HS-5 (cell line): ENCODE measurements around the gene ATPAF2.

Experiments
- DNase-seq: peaks from one replicate; pipeline ENCODE4 v3.0.0-alpha.2; 2012; ENCODE audit warnings: low read depth

The ATPAF2 gene

DNA sequence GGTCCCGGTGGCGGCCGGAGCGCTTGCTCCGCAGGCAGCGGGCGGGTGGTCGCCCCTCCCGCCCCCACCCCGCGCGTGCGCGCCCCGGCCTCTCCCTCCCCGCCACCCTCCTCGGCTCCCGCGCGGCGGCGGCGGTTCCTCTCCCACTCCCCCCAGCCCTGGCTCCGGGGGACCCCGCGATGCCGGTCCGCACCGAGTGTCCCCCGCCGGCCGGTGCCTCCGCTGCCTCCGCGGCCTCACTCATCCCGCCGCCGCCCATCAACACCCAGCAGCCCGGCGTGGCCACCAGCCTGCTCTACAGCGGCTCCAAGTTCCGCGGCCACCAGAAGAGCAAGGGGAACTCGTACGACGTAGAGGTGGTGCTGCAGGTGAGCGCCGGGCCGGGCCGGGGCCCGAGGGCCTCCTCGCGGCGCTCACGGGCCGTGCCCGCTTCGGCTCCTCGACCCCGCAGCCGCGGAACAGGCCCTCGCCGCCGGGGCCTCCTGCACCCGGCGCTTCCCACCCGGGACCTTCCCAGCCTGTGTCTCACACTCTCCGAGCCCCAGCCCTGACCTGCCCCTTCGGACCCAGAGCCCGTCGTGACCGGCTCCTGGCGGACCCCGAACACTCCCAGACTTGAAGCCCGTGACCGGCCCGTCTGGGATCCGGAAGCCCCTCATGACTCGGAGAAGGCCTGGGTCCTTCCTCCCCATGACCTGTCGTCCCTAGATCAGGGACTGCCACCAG is 730 bp upstream of the ATPAF2 start:
- DNase-seq, result no peak

DNA sequence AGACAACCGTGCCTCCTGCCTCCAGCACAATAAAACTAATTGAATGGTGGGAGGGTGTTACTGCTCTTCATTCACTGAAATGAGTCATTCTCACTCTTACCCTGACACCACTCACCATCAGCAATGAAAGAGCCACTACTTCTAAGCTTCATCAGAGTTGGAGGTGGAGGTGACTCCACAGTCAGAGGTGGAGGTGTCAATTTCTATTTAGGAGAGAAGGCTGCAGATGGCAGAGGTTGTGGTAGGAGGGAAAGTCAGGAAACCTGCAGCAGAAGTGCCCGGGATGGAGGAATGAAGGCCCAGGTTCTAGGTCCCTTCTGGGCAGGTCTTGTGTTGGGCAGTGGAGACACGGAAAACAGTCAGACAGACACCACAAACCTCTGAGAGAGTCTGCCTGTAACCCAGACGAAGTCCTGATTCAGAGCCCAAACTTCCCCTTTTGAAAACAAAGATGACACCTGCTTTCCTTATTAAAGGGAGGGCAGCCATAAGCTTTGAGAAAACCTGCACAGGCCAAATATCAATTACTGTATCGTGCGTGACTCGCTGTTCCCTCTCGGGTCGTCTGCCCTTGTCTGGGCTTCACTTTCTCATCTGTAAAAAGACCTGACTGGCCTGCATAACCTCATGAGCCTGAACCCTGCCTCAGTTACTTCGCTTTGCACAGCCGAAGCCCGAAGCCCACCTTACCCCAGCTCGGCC is 668 bp downstream of the ATPAF2 start:
- DNase-seq, result no peak

DNA sequence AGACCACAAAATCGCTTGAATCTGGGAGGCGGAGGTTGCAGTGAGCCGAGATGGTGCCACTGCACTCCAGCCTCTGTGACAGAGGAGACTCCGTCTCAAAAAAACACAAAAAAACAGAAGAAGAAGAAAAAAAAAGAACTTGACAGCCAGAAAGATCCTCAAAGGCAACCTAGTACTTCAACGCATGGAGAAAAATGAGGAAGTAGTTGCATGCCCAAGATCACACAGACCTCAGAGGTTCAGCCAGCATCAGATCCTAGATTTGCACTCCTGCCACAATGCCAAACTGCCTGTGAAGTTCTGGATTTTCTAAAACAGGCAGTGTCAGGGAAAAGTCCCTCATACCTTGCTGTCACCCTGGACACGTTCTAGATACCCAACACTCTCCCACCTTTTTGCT is 1.5 kb downstream of the ATPAF2 start:
- DNase-seq, result no peak

DNA sequence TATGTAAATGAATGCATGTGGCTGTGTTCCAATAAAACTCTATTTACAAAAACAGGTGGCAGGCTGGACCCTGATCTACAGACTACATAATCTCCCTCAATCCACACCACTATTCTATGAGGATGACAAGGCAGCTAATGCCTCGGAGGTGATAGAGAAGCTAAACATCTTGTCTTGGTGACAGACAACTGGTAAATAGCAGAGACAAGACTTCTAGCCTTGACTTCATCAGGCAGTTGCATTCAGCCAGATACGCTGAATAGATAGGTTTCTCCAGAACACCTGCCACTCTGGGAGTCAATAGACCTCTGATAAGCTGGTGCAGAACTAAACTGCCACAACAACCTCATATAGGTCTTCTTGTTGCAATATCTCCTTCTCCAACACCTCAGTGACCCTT is 3.3 kb downstream of the ATPAF2 start:
- no peak for DNase-seq

DNA sequence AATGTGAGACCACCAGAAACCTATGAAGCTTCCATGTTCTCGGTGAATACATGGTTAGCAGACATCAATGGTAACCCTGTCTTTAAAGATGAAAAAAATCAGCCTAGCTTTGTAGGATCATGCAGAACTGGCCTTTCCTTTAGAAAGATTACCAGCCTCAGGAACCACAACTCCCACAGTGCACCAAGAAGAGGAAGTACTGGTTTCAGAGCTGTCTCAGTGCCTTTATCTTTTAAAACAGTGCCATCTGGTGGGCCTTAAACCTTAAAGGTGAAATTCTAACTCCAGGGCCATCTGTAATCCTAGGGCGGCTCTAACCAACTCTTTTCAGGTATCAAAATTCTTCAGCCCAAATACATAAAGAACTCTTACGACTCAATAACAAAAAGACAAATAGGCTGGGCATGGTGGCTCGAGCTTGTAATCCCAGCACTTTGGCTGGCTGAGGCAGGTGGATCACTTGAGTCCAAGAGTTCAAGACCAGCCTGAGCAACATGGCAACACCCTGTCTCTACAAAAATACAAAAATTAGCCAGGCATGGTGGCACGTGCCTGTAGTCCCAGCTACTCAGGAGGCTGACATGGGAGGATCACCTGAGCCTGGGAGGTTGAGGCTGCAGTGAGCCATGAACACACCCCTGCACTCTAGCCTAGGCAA is 5.4 kb downstream of the ATPAF2 start:
- DNase-seq, result peak; percentile 44

DNA sequence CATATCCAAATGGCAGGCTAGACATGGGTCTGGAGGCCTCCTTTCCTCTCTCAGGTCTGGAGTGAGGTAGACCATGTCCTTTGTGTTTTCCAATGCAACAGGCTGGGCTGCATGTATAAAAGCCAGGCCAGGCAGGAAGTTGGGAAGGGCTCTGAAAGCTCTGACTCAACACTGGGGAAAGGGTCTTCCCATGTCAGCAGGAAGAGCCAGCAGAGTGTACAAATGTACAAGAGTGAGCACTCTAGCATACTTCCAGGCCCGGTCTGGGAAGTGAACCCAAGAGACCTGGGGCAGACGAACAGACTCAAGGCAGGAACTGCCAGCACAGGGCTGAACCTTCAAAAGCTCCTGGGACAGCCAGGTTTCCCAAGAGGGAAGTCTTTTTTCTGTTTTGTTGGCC is 7.0 kb downstream of the ATPAF2 start:
- no peak for DNase-seq

DNA sequence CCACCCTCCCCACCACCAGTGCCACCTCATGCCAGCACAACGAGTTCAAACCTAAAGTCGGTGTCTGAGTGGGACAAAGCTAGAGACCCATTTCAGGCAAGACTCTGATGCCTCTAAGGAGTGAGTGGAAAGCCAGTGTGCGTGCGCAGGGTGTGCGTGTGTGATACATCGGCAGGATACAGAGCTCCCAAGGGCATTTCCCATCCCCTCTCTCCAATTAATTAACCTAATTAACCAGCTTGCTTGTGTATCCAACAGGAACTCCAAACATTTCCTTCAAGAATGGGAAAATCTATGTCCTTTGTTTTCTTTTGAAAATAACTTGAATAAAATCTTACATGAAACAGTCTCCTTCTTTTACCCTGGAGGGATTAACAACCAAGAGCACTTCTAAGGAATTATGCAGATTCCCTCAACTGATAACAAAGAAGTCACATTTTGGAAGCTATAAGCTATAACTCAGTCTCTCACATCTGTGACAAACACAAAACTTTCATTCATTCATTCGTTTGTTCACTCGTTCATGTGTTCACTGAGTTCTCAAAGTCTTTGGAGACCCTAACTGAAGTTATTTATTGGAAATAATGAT is 9.9 kb downstream of the ATPAF2 start:
- no peak for DNase-seq

DNA sequence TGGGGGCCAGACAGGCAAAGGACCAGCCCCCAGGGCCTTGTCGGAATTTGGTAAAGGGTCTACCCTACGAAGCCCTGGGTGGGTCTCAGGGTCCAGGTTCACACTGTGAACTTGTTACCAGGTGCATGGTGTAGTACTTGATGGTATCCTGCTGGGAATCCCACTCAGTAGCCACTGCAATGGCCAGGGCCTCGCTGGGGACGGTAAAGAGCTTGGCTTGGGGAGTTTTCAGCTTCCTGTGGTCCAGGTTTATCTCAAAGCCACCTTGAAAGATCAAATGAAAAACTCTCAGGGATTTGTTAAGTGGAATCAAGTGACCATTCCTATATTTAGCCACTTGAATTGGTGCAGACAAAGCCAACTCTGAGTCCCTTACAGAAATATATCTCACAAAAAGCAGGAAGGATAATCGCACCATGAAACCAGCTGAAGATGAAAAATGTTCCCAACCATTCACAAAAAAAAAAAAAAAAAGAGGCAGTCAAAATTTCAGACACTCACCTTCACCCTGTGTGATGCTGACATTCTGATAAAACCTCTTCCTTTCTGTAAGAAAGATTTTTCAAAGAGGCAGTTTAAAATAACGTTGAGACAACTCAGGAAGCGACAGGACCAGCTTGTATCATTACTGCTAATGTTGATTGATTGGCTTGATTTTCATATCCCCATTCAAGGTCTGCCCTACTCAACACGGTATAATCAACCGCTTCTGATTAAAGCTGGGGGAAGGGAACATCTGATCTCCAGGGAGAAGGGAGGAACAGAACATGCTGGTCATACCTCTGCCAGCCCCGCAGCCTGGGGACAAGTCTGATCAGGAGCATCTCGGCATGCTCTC is 10.6 kb downstream of the ATPAF2 start:
- DNase-seq, result no peak

DNA sequence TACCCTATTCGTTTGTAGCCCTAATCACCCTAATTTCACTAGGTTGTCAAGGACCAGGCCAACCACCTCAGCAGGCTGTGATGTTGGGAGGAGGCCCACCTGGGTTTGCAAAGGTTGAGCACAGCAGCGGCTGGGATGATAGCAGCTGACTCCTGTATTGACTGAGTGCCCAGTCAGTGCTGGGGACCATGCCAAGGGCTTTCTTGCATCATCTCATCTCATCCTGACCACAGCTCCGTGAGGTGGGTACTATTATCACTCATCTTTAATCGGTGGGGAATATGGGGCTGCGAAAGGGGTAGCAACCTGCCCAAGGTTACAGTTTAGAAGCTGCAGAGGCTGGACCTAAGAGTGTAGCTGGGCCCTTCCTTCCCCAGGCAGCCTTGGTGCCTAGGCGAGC is 11.7 kb downstream of the ATPAF2 start:
- DNase-seq, result no peak

DNA sequence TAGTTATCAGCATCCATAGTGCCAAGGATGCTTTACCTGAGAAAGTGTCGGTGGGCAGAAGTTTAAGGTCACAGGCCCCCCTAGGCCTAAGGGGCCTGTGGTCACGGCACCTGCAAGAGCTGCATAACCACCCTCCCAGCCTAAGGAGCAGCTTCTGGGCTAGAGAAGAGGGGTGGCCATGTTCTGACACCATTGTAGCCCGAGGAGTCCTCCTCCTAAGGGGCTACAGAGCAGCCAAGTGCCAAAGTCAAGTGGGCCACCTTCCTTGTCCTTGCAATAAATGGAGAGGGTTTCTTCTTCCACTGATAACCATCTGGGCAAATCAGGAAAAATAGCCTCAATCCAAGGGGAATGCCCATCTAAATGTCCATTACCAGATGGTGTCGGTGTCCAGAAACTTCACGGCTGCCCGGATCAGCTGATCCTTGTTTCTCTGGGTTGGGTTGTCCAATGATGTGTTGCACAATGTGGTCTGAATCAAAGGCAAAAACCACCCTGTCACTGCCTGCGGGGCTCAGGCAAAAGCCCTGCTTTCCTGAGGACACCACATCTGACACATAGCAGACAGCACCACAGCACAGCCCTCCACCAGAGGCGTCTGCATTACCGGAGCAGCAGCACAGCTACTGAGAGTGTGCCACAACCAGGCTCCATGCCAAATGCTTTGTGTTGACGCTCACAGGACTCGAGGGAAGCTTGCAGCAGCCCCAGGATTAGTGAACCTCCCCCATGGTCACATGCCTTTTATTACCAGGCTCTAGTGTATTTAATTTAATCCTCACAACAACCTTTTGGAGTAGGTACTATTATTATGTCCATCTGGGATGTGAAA is 12.8 kb downstream of the ATPAF2 start:
- no peak for DNase-seq

DNA sequence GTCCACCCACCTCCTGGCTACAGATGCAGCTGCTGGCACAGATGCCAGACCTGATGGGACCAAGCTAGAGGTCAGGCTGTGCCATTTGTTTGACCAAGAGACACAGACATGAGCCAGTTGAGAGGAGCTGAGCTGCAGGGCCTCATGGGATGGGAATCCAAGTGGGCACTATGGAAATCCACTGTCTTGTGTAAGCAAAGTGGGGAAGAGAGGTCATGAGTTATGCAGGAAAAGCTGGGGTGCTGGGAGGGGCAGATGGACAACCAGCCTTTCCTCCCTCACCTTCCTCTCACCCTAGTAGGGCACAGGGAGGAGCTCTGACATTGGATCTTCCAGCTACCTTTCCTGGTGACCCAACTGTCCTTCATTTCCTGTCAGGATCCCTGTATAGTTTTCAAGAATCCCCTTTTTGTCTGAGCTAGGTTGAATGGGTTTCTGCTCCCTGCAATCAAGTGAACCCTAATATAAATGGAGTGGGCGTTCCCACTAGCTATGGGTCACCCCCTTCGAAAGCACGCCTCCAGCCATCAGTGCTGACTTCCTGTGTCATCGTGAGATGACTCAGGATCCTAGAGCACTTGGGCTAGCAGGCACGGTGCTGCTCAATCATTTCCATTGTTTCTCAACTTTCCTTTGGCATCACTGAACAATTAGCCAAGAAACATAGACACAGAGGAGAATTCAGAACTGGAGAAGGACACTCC is 13.6 kb downstream of the ATPAF2 start:
- DNase-seq, result peak; percentile 49

DNA sequence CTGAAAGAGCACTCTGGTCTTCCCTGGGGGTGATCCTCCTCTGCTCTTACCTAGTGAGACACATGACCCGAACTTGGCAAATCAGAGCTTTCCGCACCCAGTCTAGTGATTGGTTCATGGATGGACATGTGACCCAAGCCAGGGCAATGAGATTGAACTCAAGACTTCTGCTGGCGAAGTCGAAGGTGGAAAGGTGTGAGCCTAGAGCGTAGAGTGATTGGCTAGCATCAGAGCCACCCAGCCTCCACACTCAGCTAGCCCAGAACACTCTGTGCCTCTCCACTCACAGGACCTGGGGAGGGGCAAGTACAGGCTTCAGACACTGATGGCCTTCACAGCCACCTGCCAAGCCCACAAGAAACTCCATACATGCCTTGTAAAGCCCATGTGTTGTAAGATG is 17.6 kb downstream of the ATPAF2 start:
- no peak for DNase-seq

DNA sequence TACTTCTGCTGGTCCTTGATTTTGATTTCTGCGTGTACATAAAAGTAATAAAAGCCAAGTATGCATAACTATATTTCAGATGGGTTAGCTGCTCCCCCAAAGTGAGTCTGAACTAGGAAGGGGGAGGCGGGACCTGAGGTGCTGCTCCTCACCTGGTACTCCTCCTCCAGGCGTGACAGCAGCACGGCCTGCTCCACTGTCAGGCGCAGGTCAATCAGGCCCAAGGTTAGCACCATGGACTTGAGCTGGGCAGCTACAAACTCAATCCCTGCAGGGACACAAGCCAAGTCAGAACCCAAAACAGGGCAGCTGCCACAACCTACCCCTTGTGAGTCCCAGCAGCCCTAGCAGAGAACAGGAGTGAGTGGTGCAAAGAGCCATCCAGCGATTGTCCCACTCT is 18.0 kb downstream of the ATPAF2 start:
- no peak for DNase-seq

DNA sequence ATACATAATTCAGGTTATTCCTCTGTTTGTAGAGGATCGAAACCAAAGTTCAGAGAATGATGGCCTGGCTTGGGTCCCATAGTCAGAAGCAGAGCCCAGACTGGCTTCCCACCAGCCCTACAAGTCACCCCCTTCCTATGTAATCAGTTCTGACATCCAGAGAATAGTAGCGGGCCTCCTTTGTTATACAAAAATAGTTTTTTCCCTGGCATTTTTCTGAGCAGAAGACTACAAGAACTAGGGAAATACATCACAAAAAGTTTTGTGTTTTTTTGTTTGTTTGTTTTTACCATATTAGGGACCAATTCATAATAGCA is 19.2 kb downstream of the ATPAF2 start:
- no peak for DNase-seq

DNA sequence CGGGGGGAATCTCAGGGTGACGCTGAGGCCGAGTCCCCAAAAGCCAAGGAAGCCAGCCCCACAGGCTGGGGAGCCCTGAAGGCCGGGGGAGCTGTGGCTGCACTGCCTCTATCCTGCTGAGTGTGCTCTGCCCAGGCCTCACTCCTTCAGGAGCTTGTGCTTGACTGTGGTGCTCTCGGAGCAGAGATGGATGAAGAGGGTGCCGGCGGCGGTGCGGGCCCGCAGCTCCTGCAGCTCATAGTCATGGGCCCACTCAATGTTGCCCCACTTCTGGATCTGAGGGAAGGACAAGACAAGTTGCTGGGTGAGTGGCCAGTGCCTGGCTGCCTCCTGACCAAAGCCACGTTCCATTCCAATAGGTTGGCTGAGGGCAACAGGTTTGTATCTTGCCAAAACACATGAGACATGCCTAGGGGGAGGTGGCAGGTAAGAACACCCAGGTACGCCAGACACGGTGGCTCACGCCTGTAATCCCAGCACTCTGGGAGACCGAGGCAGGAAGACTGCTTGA is 20.5 kb downstream of the ATPAF2 start:
- no peak for DNase-seq

DNA sequence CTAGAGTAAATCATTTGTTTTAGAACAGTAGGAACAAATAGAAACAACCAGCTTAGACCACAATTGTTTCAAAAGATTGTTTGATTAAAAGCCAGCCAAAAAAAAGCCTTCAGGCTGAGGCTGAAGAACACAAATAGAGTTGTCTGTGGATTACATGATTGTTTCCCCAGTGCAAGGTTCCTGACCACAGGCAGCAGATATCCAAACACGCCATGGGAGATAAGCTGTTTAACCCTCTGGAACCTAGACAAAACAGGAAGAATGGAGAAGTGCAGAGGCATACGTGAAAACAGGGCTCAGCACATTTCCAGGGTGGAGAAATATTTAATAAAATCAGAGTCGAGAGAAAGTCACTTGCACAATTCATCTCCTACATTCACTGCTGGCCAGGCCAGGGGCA is 21.0 kb downstream of the ATPAF2 start:
- DNase-seq, result no peak

DNA sequence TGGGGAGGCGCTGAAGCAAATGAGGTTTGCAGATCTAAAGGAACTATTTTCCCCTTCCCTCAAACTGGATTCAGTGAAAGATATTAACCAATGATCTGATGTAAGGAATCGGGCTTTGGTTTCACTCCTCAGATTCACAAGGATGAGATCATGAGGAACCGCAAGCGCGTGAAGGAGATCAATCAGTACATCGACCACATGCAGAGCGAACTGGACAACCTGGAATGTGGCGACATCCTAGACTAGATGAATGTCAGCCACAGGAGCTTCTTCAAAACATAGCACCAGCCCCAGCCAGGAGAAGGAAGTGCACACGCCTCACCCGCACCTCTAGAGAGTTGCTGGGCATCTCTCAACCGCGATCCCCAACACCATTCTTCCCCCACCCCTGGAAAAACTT is 22.5 kb downstream of the ATPAF2 start:
- no peak for DNase-seq

DNA sequence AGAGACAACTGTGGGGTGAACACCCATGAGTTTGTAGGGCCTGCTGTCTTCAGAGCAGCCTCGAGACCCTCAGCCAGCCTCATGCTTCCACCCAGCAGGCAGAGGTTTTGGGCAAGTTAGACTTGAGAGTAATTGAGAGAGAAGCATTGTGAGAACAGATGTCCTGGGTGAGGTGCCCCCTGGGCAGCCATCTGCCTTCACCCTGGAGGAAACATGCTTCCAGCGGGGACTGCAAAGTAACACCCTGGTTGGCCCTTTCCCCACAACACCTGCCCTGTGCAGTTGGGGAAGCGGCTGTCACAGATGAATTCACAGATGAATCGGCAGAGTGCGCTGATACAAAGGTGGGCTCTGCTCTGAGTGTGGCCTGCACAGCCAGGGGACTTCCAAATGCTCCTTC is 23.4 kb downstream of the ATPAF2 start:
- no peak for DNase-seq

DNA sequence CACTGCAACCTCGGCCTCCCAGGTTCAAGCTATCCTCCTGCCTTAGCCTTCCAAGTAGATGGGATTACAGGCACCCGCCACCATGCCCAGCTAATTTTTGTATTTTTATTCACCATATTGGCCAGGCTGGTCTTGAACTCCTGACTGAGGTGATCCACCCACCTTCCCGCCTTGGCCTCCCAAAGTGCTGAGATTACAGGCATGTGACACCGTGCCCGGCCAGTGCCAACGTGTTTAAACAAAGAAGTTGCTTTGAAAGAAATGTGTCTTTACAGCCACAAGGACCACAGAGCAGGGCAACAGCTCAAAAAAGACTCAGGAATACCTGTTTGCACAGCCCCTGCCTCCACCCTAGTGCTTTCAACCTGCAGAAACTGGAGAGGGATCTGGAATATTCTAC is 25.0 kb downstream of the ATPAF2 start:
- no peak for DNase-seq

DNA sequence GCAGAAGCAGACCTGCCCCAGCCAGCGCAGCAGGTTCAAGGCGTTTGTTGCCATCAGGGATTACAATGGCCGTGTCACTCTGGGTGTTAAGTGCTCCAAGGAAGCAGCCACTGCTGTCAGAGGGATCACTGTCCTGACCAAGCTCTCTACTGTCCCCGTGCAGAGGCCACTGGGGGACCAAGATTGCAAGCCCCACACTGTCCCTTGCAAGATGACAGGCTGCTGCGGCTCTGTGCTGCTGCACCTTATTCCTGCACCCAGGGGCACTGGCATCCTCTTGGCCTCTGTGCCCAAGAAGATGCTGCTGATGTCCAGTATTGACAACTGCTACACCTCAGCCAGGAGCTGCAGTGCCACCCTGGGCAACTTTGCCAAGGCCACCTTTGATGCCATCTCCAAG is 27.7 kb downstream of the ATPAF2 start:
- DNase-seq, result no peak
